ENCODE data around the gene MAP1S. TPM values are rescaled to one million over a fixed set of nuclear protein-coding genes. Genes with fewer than 3 reads are reported as not detected.
"Not testable (repeated sequence)": the region's sequence is repeated elsewhere in the genome, so short reads cannot be mapped to it uniquely, and the experiment has no call there.

MAP1S gene
- total RNA-seq, 1 donor from 2014 or later = 55.8 TPM

GRCh38 chr19:17778968-17779929 is 60.0 kb downstream of the MAP1S start:
- intact Hi-C loops (cut with DNase I) = no loop called here
- ATAC-seq (no peak), DNase-seq (ENCODE audit: low spot score) (no peak)

DNA sequence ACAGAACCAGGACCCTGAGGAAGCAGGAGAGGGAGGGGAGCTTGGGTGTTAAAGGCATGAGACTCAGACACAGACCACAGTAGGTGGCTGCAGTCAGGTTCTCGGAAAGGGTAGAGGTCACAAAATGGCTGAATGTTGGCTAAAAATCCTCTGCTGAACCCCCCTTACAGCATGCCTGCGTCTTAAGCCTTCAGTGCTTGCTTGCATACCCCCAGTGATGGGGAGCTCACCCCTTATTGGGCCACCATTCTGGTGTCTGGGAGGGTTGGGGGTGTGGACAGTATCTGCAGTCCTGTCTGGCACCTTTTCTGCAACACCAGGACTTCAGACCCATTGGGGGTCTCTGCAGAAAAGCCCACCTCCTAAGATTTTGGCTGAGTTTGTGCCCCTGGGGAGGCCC is 61.5 kb downstream of the MAP1S start:
- DNase-seq (ENCODE audit: low spot score) (no peak), ATAC-seq (no peak)
- intact Hi-C loops (cut with DNase I) = no loop called here

DNA sequence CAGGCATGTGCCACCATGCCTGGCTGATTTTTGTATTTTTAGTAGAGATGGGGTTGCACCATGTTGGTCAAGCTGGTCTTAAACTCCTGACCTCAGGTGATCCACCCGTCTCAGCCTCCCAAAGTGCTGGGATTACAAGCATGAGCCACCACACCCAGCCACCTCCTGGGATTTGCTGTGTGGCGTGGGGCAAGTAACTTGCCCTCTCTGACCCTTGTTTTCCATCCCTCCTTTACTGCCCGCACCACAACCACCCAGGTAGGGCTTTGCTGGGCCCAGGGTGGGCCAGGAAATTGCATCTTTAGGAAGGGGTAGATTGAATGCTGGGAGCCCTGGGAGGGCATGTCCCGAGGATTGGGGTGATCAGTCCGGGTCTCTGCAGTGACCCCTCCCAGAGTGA is 64.4 kb downstream of the MAP1S start:
- DNase-seq (ENCODE audit: low spot score); ATAC-seq; intact Hi-C loops (cut with DNase I): not testable (repeated sequence)

Other genes starting within 250 kb of the MAP1S start
- gene SLC27A1, start 249.0 kb upstream of the MAP1S start, total RNA-seq = 47.3 TPM
- gene PGLS, start 207.8 kb upstream of the MAP1S start, total RNA-seq = 47.3 TPM
- 84.0 TPM for gene COLGALT1, start 163.8 kb upstream of the MAP1S start, total RNA-seq
- 0.13 TPM for gene UNC13A, start 31.1 kb upstream of the MAP1S start, total RNA-seq
- 6.1 TPM for gene FCHO1, start 32.0 kb downstream of the MAP1S start, total RNA-seq
- gene B3GNT3, start 75.7 kb downstream of the MAP1S start, total RNA-seq = 0.58 TPM
- gene INSL3, start 102.0 kb downstream of the MAP1S start, total RNA-seq = not detected
- 18.4 TPM for gene JAK3, start 128.5 kb downstream of the MAP1S start, total RNA-seq
- gene RPL18A, start 140.4 kb downstream of the MAP1S start, total RNA-seq = 1,112 TPM
- gene SLC5A5, start 152.5 kb downstream of the MAP1S start, total RNA-seq = not detected
- 55.1 TPM for gene CCDC124, start 213.5 kb downstream of the MAP1S start, total RNA-seq
- 1.4 TPM for gene KCNN1, start 247.6 kb downstream of the MAP1S start, total RNA-seq